GM12892 (cell line): ENCODE data around the gene EIF2AK2.
A peak's percentile ranks its signal among the peaks of the same experiment; 100 is the strongest.

ENCODE experiments used
- DNase-seq: peaks from one replicate; pipeline ENCODE4 v3.0.0; 2011; ENCODE audit not compliant: insufficient read length
- FAIRE-seq: peaks from 2 replicates; lab custom pipeline; 2011; peaks lifted over from hg19 to GRCh38; lab: Jason Lieb, UNC
- POLR2A ChIP-seq: IDR thresholded peaks from 2 replicates; pipeline ENCODE4 v1.6.1; 2011; ENCODE audit warnings: low read depth, low read length, control low read depth
- POLR2AphosphoS5 ChIP-seq: IDR thresholded peaks from 2 replicates; pipeline ENCODE4 v1.6.1; 2011; ENCODE audit warnings: low read depth, low read length, control low read depth
- TAF1 ChIP-seq: IDR thresholded peaks from 2 replicates; pipeline ENCODE4 v1.6.1; 2011; ENCODE audit warnings: low read depth, mild to moderate bottlenecking, control low read depth, low read length, borderline replicate concordance

Gene EIF2AK2

GRCh38 chr2:37191253-37191652 is 34.5 kb upstream of the EIF2AK2 start:
- FAIRE-seq (no peak), DNase-seq (no peak)
- no peak for TF ChIP-seq TAF1
- no peak for TF ChIP-seq POLR2AphosphoS5
- no peak for TF ChIP-seq POLR2A

- TF ChIP-seq POLR2AphosphoS5, result no peak
- TF ChIP-seq POLR2A, result no peak
- TF ChIP-seq TAF1, result no peak
- DNase-seq (no peak), FAIRE-seq (no peak)
Observed at GRCh38 chr2:37190290-37190689, 33.5 kb upstream of the EIF2AK2 start.

- TF ChIP-seq POLR2AphosphoS5, result no peak
- TF ChIP-seq POLR2A, result no peak
- no peak for TF ChIP-seq TAF1
- DNase-seq (no peak), FAIRE-seq (no peak)
Observed at GRCh38 chr2:37189452-37190153, 32.8 kb upstream of the EIF2AK2 start.

GRCh38 chr2:37188570-37188969 is 31.8 kb upstream of the EIF2AK2 start, which contains the start of gene SULT6B1:
TSS of gene SULT6B1 (minus strand) at chr2:37188670. CDS start at chr2:37188640, 30 bp downstream.
- no peak for FAIRE-seq

GRCh38 chr2:37181726-37182684 is 25.2 kb upstream of the EIF2AK2 start:
- FAIRE-seq (no peak), DNase-seq (no peak)
- TF ChIP-seq TAF1 (no peak), POLR2A (no peak), POLR2AphosphoS5 (no peak)

More at GRCh38 chr2:37188570-37188969, 31.8 kb upstream of the EIF2AK2 start, which contains the start of gene SULT6B1:
- TF ChIP-seq TAF1, result no peak
- TF ChIP-seq POLR2A, result no peak
- no peak for TF ChIP-seq POLR2AphosphoS5
- no peak for DNase-seq

GRCh38 chr2:37180640-37181039 is 23.9 kb upstream of the EIF2AK2 start:
- DNase-seq (no peak), FAIRE-seq (no peak)
- TF ChIP-seq TAF1, result no peak
- no peak for TF ChIP-seq POLR2AphosphoS5
- no peak for TF ChIP-seq POLR2A

GRCh38 chr2:37180006-37180639 is 23.3 kb upstream of the EIF2AK2 start:
- TF ChIP-seq TAF1 (no peak), POLR2AphosphoS5 (no peak), POLR2A (no peak)
- FAIRE-seq (no peak), DNase-seq (no peak)

GRCh38 chr2:37173741-37174140 is 17.0 kb upstream of the EIF2AK2 start:
- FAIRE-seq, result no peak
- no peak for DNase-seq
- no peak for TF ChIP-seq TAF1
- no peak for TF ChIP-seq POLR2AphosphoS5
- TF ChIP-seq POLR2A, result no peak

GRCh38 chr2:37171624-37171950 is 14.8 kb upstream of the EIF2AK2 start:
- TF ChIP-seq POLR2AphosphoS5, result no peak
- no peak for TF ChIP-seq TAF1
- TF ChIP-seq POLR2A, result no peak
- FAIRE-seq, result no peak
- DNase-seq, result no peak

GRCh38 chr2:37168217-37168981 is 11.6 kb upstream of the EIF2AK2 start:
- FAIRE-seq, result peak; percentile 92

GRCh38 chr2:37167636-37168180 is 10.9 kb upstream of the EIF2AK2 start:
- no peak for DNase-seq
- no peak for FAIRE-seq
- no peak for TF ChIP-seq TAF1
- no peak for TF ChIP-seq POLR2A
- TF ChIP-seq POLR2AphosphoS5, result no peak

More at GRCh38 chr2:37168217-37168981, 11.6 kb upstream of the EIF2AK2 start:
- peak; percentile 58 for DNase-seq
- TF ChIP-seq TAF1, result no peak
- no peak for TF ChIP-seq POLR2AphosphoS5
- no peak for TF ChIP-seq POLR2A

GRCh38 chr2:37164757-37165156 is 8.0 kb upstream of the EIF2AK2 start:
- DNase-seq (no peak), FAIRE-seq (no peak)
- TF ChIP-seq POLR2A, result no peak
- TF ChIP-seq TAF1, result no peak
- no peak for TF ChIP-seq POLR2AphosphoS5
